ENCODE results near the gene AMOTL1. TPM values are rescaled to one million over a fixed set of nuclear protein-coding genes. Genes with fewer than 3 reads are reported as not detected.

AMOTL1 gene
- total RNA-seq, 1 experiment from 2014 or later = 76.6 TPM

GRCh38 chr11:94885581-94885980 is 117.4 kb downstream of the AMOTL1 start:
- intact Hi-C loops (cut with micrococcal nuclease) = no loop called here

DNA sequence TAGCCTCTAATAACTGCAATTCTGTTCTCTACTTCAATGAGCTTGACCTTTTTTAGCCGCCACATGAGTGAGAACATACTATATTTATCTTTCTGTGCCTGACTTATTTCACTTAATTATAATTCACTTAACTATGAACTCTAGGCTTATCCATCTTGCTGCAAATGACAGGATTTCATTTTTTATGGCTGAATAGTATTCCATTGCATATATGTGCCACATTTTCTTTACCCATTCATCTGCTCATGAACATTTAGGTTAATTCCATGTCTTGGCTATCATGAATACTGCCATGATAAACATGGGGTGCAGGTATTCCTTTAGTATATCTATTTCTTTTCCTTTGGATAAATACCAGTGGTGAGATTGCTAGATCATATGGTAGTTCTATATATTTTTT is 120.0 kb downstream of the AMOTL1 start:
- no peaks in the 10 kb centered on the region for H3K27me3 Mint-ChIP-seq (ENCODE audit: insufficient read depth, unreplicated experiment)
- H3K36me3 Mint-ChIP-seq (ENCODE audit: insufficient read depth, unreplicated experiment) = peaks cover 35% of the 10 kb centered on the region
- no peak overlapping the region for H3K4me3 Mint-ChIP-seq (ENCODE audit: unreplicated experiment)
- no peak for DNase-seq (ENCODE audit: unreplicated experiment)
- H3K4me1 Mint-ChIP-seq (ENCODE audit: insufficient read depth, unreplicated experiment) = peaks cover 5% of the 10 kb centered on the region
- TF ChIP-seq, protein P1, sequence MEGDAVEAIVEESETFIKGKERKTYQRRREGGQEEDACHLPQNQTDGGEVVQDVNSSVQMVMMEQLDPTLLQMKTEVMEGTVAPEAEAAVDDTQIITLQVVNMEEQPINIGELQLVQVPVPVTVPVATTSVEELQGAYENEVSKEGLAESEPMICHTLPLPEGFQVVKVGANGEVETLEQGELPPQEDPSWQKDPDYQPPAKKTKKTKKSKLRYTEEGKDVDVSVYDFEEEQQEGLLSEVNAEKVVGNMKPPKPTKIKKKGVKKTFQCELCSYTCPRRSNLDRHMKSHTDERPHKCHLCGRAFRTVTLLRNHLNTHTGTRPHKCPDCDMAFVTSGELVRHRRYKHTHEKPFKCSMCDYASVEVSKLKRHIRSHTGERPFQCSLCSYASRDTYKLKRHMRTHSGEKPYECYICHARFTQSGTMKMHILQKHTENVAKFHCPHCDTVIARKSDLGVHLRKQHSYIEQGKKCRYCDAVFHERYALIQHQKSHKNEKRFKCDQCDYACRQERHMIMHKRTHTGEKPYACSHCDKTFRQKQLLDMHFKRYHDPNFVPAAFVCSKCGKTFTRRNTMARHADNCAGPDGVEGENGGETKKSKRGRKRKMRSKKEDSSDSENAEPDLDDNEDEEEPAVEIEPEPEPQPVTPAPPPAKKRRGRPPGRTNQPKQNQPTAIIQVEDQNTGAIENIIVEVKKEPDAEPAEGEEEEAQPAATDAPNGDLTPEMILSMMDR (IDR thresholded peaks at IDR 0.05; ENCODE audit: unreplicated experiment) = no peak
- no TSS peak for BruUV-seq (replicated peaks)
- ChIA-PET CTCF (interaction anchor here (1.3 to 3.8 kb wide), 2 partner anchors 10 to 266 kb away, joined by 4 to 21 read pairs; no protein-coding TSS in a partner anchor), POLR2A (interaction anchor here (1.0 to 1.3 kb wide), 3 partner anchors 12 to 280 kb away, joined by 3 to 4 read pairs (median 3); no protein-coding TSS in a partner anchor)
- H3K27ac Mint-ChIP-seq (ENCODE audit: low read depth, unreplicated experiment) = no peak overlapping the region
- intact Hi-C loops (cut with micrococcal nuclease) = no loop called here
- peaks cover 7% of the 10 kb centered on the region for H3K9me3 Mint-ChIP-seq (ENCODE audit: unreplicated experiment)

More at GRCh38 chr11:94885581-94885980, 117.4 kb downstream of the AMOTL1 start:
- DNase-seq (ENCODE audit: unreplicated experiment) = no peak
- Mint-ChIP-seq H3K36me3 (ENCODE audit: insufficient read depth, unreplicated experiment) (peaks cover 34% of the 10 kb centered on the region), H3K9me3 (ENCODE audit: unreplicated experiment) (peaks cover 7% of the 10 kb centered on the region), H3K27ac (ENCODE audit: low read depth, unreplicated experiment) (no peak overlapping the region), H3K4me1 (ENCODE audit: insufficient read depth, unreplicated experiment) (no peaks in the 10 kb centered on the region), H3K27me3 (ENCODE audit: insufficient read depth, unreplicated experiment) (no peaks in the 10 kb centered on the region), H3K4me3 (ENCODE audit: unreplicated experiment) (no peak overlapping the region)
- TF ChIP-seq, protein P1 (IDR thresholded peaks at IDR 0.05; ENCODE audit: unreplicated experiment) = no peak
- ChIA-PET POLR2A (interaction anchor here (0.6 to 1.3 kb wide), 5 partner anchors 120 to 714 kb away, joined by 3 to 4 read pairs (median 3); no protein-coding TSS in a partner anchor), CTCF (interaction anchor here (0.6 to 3.8 kb wide), 7 partner anchors 9 to 263 kb away, joined by 3 to 21 read pairs (median 4); no protein-coding TSS in a partner anchor)
- no TSS peak for BruUV-seq (replicated peaks)

DNA sequence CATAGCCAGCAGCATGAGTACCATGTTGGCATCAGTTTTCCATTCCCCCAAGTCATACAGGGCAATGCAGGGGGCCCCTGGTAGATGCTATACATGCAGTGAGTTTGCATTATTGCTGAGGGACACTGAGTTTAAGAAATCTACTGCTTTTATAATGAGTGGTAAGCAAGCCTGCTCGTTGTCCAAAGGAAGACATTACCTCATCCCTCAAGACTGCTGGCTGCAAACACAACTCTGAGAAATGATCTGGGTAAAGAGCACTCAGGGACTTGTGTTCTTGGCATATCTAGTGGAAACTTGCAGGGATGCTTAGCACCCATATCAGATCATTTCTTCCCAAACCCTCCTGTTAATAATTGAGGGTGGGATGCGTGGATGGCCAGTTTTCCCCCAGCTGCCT is 127.3 kb downstream of the AMOTL1 start:
- POLR2A ChIA-PET = no interaction called here
- intact Hi-C loops (cut with micrococcal nuclease) = loop anchor here (5.0 kb wide), 1 partner anchor 378 kb away; no protein-coding TSS in a partner anchor
- no TSS peak for BruUV-seq (replicated peaks)

DNA sequence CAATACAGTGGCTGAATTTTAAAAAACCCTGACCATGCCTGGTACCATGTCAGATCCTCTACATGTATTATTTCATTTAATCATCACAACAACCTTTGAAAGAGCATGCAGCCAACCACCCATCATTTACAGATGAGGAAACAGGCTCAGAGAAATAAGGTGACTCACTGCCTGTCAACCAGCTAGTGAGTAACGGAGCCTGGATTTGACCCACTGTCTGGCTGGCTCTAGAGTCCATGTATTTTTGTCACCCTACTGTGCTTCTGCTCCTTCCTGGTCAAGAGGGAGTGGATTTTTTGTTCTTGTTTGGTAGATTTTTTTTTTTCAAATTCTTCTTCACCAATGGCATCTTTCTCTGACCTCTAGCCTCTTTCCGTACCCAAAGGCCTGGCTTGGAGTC is 127.8 kb downstream of the AMOTL1 start:
- Mint-ChIP-seq H3K36me3 (ENCODE audit: insufficient read depth, unreplicated experiment) (peaks cover 23% of the 10 kb centered on the region), H3K9me3 (ENCODE audit: unreplicated experiment) (no peaks in the 10 kb centered on the region), H3K27me3 (ENCODE audit: insufficient read depth, unreplicated experiment) (no peaks in the 10 kb centered on the region), H3K4me3 (ENCODE audit: unreplicated experiment) (no peak overlapping the region), H3K4me1 (ENCODE audit: insufficient read depth, unreplicated experiment) (peaks cover 5% of the 10 kb centered on the region), H3K27ac (ENCODE audit: low read depth, unreplicated experiment) (no peak overlapping the region)
- TF ChIP-seq, protein P1 (IDR thresholded peaks at IDR 0.05; ENCODE audit: unreplicated experiment) = no peak
- intact Hi-C loops (cut with micrococcal nuclease) = loop anchor here (2.0 to 5.0 kb wide), 2 partner anchors 19 to 379 kb away; no protein-coding TSS in a partner anchor
- BruUV-seq (replicated peaks) = no TSS peak
- peak; percentile 56 for DNase-seq (ENCODE audit: unreplicated experiment)
- POLR2A ChIA-PET = no interaction called here
- CTCF ChIA-PET = interaction anchor here (0.6 to 6.9 kb wide), 10 partner anchors 10 to 274 kb away, joined by 3 to 90 read pairs (median 4); no protein-coding TSS in a partner anchor

More for the DNA sequence above, 127.3 kb downstream of the AMOTL1 start:
- no peak overlapping the region for H3K27ac Mint-ChIP-seq (ENCODE audit: low read depth, unreplicated experiment)
- CTCF ChIA-PET = interaction anchor here (1.1 to 6.9 kb wide), 3 partner anchors 10 to 273 kb away, joined by 3 to 90 read pairs (median 13); no protein-coding TSS in a partner anchor
- TF ChIP-seq, protein P1 (IDR thresholded peaks at IDR 0.05; ENCODE audit: unreplicated experiment) = no peak
- H3K9me3 Mint-ChIP-seq (ENCODE audit: unreplicated experiment) = no peaks in the 10 kb centered on the region
- H3K4me3 Mint-ChIP-seq (ENCODE audit: unreplicated experiment) = no peak overlapping the region
- H3K36me3 Mint-ChIP-seq (ENCODE audit: insufficient read depth, unreplicated experiment) = peaks cover 27% of the 10 kb centered on the region
- no peaks in the 10 kb centered on the region for H3K27me3 Mint-ChIP-seq (ENCODE audit: insufficient read depth, unreplicated experiment)
- no peak for DNase-seq (ENCODE audit: unreplicated experiment)
- peaks cover 5% of the 10 kb centered on the region for H3K4me1 Mint-ChIP-seq (ENCODE audit: insufficient read depth, unreplicated experiment)

Measured in MCF 10A (cell line).